Measurements from ENCODE around the gene EIPR1.
"Not testable (repeated sequence)": the region's sequence is repeated elsewhere in the genome, so short reads cannot be mapped to it uniquely, and the experiment has no call there.

Gene EIPR1

DNA sequence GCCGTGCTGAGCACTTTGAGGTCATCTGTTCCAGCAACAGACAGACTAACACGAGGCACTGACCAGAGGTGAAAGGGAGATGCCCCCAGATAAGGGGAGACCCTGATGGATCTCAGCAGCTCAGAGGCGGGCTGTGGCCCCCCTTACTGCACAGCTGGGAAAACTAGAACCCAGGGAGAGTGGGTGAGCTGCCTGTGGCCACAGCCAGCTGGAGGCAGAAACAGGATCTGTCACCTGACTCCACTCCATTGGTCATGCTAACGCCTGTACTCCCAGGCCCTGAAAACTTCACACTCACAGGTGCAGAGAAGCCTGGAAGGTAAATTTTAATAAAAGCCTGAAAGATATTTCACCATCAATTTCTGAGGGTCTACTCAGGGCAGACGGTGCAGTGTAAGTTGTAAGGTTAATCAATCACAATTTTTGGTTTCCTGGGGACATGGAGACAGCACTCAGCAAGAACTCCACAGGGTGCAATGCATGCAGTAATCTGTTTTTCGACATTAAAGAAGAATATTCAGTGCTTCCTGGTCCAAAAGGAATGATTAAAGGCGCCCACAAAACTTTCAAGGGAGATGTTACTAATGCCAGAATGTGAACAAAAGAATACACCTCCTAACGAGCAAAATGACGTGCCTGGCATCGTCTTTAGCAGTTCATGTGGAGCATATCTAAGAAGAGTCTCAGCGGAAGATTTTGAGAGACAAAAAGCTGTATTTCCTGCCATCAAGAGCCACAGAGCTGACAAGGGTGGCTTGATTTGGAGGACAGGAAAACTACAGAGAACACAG, 173.4 kb downstream of the EIPR1 start:
- no peak for DNase-seq

GRCh38 chr2:3203497-3204019, 174.1 kb downstream of the EIPR1 start:
- no peak for DNase-seq

- DNase-seq: no peak
Observed at GRCh38 chr2:3202926-3203325, 174.7 kb downstream of the EIPR1 start.

GRCh38 chr2:3201281-3201680, 176.3 kb downstream of the EIPR1 start:
- no peak for DNase-seq

DNA sequence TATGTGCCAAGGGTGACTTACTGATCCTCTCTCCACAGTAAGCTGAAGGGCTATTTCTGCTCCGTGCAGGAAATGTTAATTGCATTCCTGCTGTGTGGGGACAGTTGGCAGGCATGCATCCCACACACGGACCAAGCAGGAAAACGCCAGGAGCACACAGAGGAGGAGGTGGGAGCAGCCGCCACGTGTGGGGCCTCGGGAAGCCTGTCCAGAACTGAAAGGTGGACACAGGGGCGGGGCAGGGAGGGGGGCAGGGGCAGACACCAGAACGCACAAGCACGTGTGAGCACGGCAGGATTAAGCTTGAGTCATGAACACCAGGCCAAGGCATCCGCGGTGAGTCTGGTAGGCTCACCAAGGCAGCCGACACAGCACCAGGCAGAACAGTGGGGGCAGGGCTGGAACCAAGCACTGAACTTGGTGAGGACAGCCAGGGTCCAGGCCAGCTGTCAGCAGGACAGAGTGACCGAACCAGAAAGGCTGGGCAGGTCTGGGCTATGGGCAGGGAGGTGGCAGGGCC, 177.1 kb downstream of the EIPR1 start:
- no peak for DNase-seq

- no peak for DNase-seq
Observed at GRCh38 chr2:3199627-3200345, 177.8 kb downstream of the EIPR1 start.

DNA sequence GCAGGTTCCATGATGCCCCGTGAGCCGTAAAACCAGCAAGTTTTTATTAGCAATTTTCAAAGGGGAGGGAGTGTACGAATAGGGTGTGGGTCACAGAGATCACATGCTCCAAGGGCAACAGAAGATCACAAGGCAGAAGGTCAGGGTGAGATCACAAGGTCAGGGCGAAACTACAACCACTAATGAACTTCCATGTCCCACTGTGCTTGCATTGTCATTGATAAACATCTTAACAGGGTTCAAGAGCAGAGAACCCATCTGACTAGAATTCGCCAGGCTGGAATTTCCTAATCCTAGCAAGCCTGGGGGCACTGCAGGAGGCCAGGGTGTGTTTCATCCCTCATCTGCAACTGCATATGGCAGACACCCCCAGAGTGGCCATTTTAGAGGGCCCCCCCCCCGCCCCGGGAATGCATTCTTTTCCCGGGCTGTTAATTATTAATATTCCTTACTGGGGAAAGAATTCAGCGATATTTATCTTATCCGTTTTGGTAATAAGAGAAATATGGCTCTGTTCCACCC, 178.9 kb downstream of the EIPR1 start:
- not testable (repeated sequence) for DNase-seq

- peak; percentile 12 for DNase-seq
Observed at GRCh38 chr2:3198119-3198518, 179.5 kb downstream of the EIPR1 start.

GRCh38 chr2:3197308-3197707, 180.3 kb downstream of the EIPR1 start:
- no peak for DNase-seq

GRCh38 chr2:3196716-3197115, 180.9 kb downstream of the EIPR1 start:
- DNase-seq: no peak

DNA sequence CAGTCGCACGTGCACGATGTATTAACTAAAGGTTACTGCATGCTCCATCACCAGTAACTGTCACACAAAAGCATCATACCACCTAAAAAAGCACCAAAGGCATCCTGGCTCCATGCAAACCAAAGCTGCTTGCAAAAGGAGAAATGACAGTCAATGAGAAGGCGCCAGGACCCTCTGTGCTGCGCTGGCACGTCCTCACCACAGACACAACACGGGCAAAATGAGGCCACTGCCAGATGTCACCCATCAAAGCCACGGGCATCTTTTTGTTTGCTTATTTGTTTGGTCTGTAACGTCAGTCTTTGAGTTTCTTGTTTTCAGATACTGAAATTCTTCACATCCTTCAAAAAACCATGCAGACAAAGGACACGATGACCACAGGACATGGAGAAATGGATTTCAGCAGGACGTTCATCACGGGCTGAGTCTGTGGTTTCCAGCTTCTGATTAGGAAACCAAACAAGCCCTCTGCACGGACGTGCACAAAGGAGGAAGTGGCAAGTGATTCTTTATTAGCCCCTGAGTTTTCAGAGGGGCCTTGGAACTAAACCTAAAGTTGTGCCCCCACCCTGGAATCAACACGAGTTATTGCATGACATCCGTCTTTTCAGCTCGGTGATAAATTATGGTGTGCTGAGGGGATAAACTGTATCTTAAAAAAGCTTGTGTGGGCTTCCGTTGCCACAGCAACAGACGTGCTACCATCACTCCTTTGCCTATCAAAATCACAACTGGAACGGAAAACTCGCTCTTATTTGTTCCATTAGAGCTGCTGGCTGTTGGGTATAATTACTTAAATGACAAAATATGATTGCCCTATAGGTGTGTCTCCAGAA, 181.8 kb downstream of the EIPR1 start:
- no peak for DNase-seq

DNA sequence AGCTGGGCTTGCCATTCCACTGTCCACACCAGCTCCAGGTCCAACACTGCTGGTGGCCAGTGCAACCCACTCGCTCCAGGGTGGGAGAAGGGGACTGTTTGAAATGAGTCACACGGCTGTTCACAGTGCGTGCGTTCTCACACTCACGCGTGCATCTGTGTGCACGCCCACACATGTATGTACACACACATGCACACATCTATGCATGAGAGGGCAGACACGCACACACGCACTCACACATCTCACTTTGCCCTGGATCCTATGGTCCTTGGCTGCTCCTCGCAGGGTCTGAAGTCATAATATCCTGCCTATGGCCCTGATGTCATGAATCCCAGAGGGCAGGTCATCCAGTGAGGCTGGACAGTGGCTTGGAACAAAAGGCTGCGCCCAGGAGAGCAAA, 182.8 kb downstream of the EIPR1 start:
- no peak for DNase-seq

- no peak for DNase-seq
Observed at GRCh38 chr2:3193443-3194330, 183.9 kb downstream of the EIPR1 start.

GRCh38 chr2:3192920-3193319, 184.7 kb downstream of the EIPR1 start:
- no peak for DNase-seq

- DNase-seq: no peak
Observed at GRCh38 chr2:3192281-3192818, 185.3 kb downstream of the EIPR1 start.

DNA sequence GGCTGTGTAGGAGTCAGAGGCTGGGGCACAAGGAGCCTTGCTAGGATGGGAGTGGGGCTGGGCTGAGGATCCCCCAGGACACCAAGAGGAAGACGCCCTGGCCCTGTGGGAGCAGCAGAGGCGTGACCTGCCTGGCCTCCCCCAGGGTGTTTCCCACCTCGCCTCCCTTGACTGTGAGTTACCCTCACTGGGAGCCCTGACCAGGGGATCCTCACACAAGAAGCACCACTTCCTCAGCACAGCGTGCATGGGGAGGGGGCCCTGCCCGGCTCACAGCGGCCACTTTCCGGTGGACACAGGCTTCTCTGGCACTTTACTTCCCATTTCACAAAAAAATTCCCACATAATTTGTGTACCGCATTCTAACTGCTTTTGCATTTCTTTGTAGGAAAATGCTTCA, 187.7 kb downstream of the EIPR1 start:
- DNase-seq: no peak

- no peak for DNase-seq
Observed at GRCh38 chr2:3189076-3189591, 188.5 kb downstream of the EIPR1 start.

GRCh38 chr2:3188405-3188946, 189.1 kb downstream of the EIPR1 start:
- DNase-seq: no peak

DNA sequence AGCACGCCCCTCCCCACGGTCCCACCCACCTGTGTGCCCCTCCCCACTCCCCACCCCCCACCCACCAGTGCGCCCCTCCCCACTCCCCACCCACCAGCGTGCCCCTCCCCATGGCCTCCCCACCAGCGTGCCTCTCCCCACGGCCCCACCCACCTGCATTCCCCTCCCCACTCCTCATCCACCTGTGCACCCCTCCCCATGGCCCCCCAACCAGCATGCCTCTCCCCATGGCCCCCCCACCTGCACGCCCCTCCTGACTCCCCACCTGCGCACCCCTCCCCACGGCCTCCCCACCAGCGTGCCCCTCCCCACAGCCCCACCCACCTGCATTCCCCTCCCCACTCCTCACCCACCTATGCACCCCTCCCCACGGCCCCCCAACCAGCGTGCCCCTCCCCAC, 190.2 kb downstream of the EIPR1 start:
- no peak for DNase-seq

DNA sequence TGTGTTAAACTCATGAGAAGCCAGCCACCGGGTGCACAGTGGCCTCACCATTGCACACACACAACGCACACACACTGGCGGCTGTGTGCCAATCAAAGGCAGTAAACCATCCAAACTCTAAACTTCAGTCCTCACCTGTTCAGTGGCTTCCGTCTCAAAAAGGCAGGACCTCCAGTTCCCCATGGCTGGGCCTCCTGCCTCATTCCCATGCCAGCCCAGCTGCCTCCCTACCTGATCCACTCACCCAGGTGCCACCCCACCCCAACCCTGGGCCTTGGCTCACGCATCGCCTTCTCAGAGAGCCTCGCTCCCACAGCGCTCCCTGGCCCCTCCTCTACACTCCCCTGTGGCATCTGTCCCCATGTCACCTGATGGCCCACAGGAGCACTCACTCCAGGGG, 190.9 kb downstream of the EIPR1 start:
- no peak for DNase-seq

DNA sequence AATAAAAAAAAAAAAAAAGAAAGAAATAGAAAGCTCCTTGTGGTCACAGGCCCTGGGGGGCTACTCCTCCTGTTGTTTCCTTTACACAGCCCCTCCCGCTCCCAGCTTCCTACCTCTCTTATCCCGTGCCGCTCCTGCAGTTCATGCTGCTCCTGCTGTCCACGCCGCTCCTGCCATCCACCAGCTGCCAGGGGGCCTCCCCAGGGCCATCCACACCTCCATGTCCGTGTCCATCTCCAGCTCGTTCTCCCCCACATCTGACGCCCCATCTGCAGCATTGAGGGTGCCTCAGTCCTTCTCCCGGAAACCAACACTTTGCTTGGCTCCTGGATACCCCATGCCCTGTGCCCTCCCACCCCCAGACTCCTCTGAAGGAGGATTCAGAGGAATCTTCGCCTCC, 191.7 kb downstream of the EIPR1 start:
- no peak for DNase-seq
